ACC112 (cell line): ENCODE results near the gene SLK.

Source experiments
- H2AFZ ChIP-seq: fragments of 200-600 bp; sonication (generic); one replicate; pipeline ENCODE4 v1.6.0; 2017; ENCODE audit warnings: antibody characterized with exemption, low read length; ENCODE audit not compliant: unreplicated experiment
- H3K27ac ChIP-seq: fragments of 200-600 bp; sonication (generic); 2 replicates; pipeline ENCODE4 v1.5.1; 2014; ENCODE audit warnings: low read depth, mild to moderate bottlenecking, antibody characterized with exemption, low read length, moderate library complexity
- H3K27me3 ChIP-seq: fragments of 200-600 bp; sonication (generic); 2 replicates; pipeline ENCODE4 v1.6.1; 2014; ENCODE audit warnings: mild to moderate bottlenecking, antibody characterized with exemption, low read length, moderate library complexity, mixed read lengths; ENCODE audit not compliant: insufficient read depth
- H3K36me3 ChIP-seq: fragments of 200-600 bp; sonication (generic); 2 replicates; pipeline ENCODE4 v1.6.1; 2016; ENCODE audit warnings: mild to moderate bottlenecking, antibody characterized with exemption, low read length, moderate library complexity, mixed read lengths; ENCODE audit not compliant: insufficient read depth
- H3K4me1 ChIP-seq: fragments of 200-600 bp; sonication (generic); one replicate; pipeline ENCODE4 v1.6.1; 2016; ENCODE audit warnings: low read length, mixed read lengths; ENCODE audit not compliant: insufficient read depth, unreplicated experiment, control insufficient read depth
- H3K4me3 ChIP-seq: fragments of 200-600 bp; sonication (generic); 2 replicates; pipeline ENCODE4 v1.5.1; 2014; ENCODE audit warnings: mild to moderate bottlenecking, low read depth, low read length
- H3K79me2 ChIP-seq: fragments of 200-600 bp; sonication (generic); one replicate; pipeline ENCODE4 v1.6.0; 2016; ENCODE audit warnings: low read length; ENCODE audit not compliant: control insufficient read depth, unreplicated experiment, insufficient read depth

Gene SLK

GRCh38 chr10:103986360-103986759, 19.4 kb downstream of the SLK start:
- Histone ChIP-seq H3K4me3 (no peak overlapping the region), H3K36me3 (no peaks in the 10 kb centered on the region; the same call in 1 of the 2 replicates), H3K79me2 (peaks cover 81% of the 10 kb centered on the region), H3K27me3 (no peaks in the 10 kb centered on the region), H2AFZ (no peak overlapping the region), H3K4me1 (peaks cover 37% of the 10 kb centered on the region), H3K27ac (no peak overlapping the region)

GRCh38 chr10:103990121-103990520, 23.2 kb downstream of the SLK start:
- no peak overlapping the region for H3K27ac ChIP-seq
- peak overlapping the region; percentile 28; the same call in 1 of the 2 replicates for H3K4me3 ChIP-seq
- no peaks in the 10 kb centered on the region for H3K27me3 ChIP-seq
- H2AFZ ChIP-seq: no peak overlapping the region
- H3K79me2 ChIP-seq: peaks cover 45% of the 10 kb centered on the region
- peaks cover 8% of the 10 kb centered on the region for H3K36me3 ChIP-seq
- peaks cover 23% of the 10 kb centered on the region for H3K4me1 ChIP-seq

DNA sequence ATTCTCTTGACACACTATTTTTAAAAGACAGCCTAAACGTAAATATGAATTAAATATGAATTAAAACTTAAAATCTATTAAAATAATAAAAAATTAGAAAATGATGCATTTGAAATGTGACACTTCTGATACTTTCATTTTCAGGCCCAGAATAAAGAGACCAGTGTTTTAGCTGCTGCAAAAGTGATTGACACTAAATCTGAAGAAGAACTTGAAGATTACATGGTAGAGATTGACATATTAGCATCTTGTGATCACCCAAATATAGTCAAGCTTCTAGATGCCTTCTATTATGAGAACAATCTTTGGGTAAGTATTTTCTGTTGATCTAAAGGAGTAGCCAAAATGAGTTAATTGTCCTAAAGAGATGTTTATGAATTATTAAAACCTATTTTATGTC, 23.6 kb downstream of the SLK start:
- peaks cover 19% of the 10 kb centered on the region for H3K4me1 ChIP-seq
- peaks cover 42% of the 10 kb centered on the region for H3K79me2 ChIP-seq
- H3K36me3 ChIP-seq: peaks cover 8% of the 10 kb centered on the region
- H3K27me3 ChIP-seq: no peaks in the 10 kb centered on the region
- no peak overlapping the region for H3K4me3 ChIP-seq
- no peak overlapping the region for H2AFZ ChIP-seq
- H3K27ac ChIP-seq: peak overlapping the region; percentile 16; the same call in 1 of the 2 replicates

GRCh38 chr10:103991393-103992128, 24.6 kb downstream of the SLK start:
- H3K27ac ChIP-seq: no peak overlapping the region
- H3K4me1 ChIP-seq: peaks cover 11% of the 10 kb centered on the region
- H2AFZ ChIP-seq: no peak overlapping the region
- H3K79me2 ChIP-seq: peaks cover 34% of the 10 kb centered on the region
- no peak overlapping the region for H3K4me3 ChIP-seq
- no peaks in the 10 kb centered on the region for H3K27me3 ChIP-seq
- H3K36me3 ChIP-seq: peaks cover 8% of the 10 kb centered on the region

GRCh38 chr10:103995134-103995533, 28.2 kb downstream of the SLK start:
- H3K4me1 ChIP-seq: peaks cover 6% of the 10 kb centered on the region
- peaks cover 29% of the 10 kb centered on the region for H3K36me3 ChIP-seq
- no peaks in the 10 kb centered on the region for H3K27me3 ChIP-seq
- H3K79me2 ChIP-seq: peaks cover 5% of the 10 kb centered on the region
- no peak overlapping the region for H3K27ac ChIP-seq
- no peak overlapping the region for H3K4me3 ChIP-seq
- H2AFZ ChIP-seq: no peak overlapping the region

GRCh38 chr10:103998805-103999204, 31.9 kb downstream of the SLK start:
- H3K36me3 ChIP-seq: peaks cover 39% of the 10 kb centered on the region
- H3K27me3 ChIP-seq: no peaks in the 10 kb centered on the region
- H3K4me1 ChIP-seq: no peaks in the 10 kb centered on the region
- H3K79me2 ChIP-seq: no peaks in the 10 kb centered on the region
- no peak overlapping the region for H3K27ac ChIP-seq
- no peak overlapping the region for H2AFZ ChIP-seq
- no peak overlapping the region for H3K4me3 ChIP-seq

DNA sequence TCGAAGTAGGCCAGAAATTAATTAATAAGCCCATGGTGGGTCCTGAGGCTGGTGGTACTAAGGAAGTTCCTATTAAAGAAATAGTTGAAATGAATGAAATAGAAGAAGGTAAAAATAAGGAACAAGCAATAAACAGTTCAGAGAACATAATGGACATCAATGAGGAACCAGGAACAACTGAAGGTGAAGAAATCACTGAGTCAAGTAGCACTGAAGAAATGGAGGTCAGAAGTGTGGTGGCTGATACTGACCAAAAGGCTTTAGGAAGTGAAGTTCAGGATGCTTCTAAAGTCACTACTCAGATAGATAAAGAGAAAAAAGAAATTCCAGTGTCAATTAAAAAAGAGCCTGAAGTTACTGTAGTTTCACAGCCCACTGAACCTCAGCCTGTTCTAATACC, 36.0 kb downstream of the SLK start:
- H3K4me3 ChIP-seq: no peak overlapping the region
- no peaks in the 10 kb centered on the region for H3K4me1 ChIP-seq
- H3K27me3 ChIP-seq: no peaks in the 10 kb centered on the region
- H2AFZ ChIP-seq: no peak overlapping the region
- no peak overlapping the region for H3K27ac ChIP-seq
- no peaks in the 10 kb centered on the region for H3K79me2 ChIP-seq
- peaks cover 38% of the 10 kb centered on the region for H3K36me3 ChIP-seq

DNA sequence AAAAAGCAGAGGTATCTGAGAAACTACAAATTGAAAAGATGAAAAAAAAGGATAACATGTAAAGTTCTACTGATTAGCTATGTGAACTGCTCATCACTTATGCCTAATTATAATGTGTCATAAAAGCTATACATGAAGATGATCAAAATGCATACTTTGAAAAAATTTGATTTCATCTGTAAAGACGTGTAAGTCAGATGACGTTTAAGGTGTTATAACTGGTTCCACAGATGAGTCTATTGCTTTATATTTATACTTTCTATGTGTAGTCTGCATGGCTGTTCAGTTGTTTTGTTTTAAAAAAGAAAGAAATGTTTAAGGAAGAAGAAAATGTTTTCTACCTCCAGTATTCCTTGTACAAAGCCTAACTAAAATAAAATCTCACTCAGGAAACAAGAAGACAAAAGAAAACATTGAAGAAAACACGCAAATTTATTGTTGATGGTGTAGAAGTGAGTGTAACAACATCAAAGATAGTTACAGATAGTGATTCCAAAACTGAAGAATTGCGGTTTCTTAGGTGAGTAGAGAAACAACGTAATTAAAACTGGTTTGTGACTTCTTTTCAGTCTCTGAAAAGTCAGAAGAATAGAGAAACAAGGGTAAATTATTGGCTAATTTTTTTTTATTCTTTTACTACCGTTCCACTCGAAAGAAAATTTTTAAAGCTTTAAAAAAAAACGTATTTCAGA, 38.4 kb downstream of the SLK start:
- H3K27me3 ChIP-seq: no peaks in the 10 kb centered on the region
- no peaks in the 10 kb centered on the region for H3K4me1 ChIP-seq
- no peak overlapping the region for H3K27ac ChIP-seq
- peaks cover 21% of the 10 kb centered on the region for H3K36me3 ChIP-seq
- H3K4me3 ChIP-seq: no peak overlapping the region
- no peak overlapping the region for H2AFZ ChIP-seq
- H3K79me2 ChIP-seq: no peaks in the 10 kb centered on the region

DNA sequence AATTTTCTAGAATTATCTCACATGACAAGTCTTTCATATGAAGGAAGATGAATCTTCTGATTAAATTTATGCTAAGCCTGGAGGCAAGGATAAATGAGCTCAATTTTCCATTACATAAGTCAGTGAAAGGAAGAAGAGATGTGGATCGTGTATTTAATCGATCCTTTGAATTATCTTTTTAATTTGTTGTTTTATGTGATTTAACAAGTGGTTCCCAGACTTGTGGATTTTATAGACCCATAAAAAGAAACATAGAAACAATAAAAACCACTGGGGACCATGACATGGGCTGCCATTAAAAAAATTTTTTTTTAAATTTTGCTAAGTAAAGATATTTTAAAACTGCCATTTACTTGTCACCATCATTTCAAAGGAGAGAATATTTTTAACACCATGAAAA, 45.0 kb downstream of the SLK start:
- Histone ChIP-seq H3K4me3 (no peak overlapping the region), H3K36me3 (peaks cover 12% of the 10 kb centered on the region), H2AFZ (no peak overlapping the region), H3K27me3 (no peaks in the 10 kb centered on the region), H3K27ac (no peak overlapping the region), H3K4me1 (peaks cover 1% of the 10 kb centered on the region), H3K79me2 (no peaks in the 10 kb centered on the region)

- Histone ChIP-seq H3K79me2 (no peaks in the 10 kb centered on the region), H3K36me3 (peaks cover 13% of the 10 kb centered on the region; the same call in 1 of the 2 replicates), H2AFZ (no peak overlapping the region), H3K27me3 (no peaks in the 10 kb centered on the region), H3K27ac (no peak overlapping the region), H3K4me3 (no peak overlapping the region), H3K4me1 (peaks cover 6% of the 10 kb centered on the region)
Measured at GRCh38 chr10:104013489-104013888, 46.5 kb downstream of the SLK start.

GRCh38 chr10:104014176-104014575, 47.2 kb downstream of the SLK start:
- no peak overlapping the region for H3K27ac ChIP-seq
- H3K27me3 ChIP-seq: no peaks in the 10 kb centered on the region
- H3K36me3 ChIP-seq: peaks cover 13% of the 10 kb centered on the region; the same call in 1 of the 2 replicates
- H2AFZ ChIP-seq: no peak overlapping the region
- H3K4me3 ChIP-seq: no peak overlapping the region
- H3K4me1 ChIP-seq: peaks cover 6% of the 10 kb centered on the region
- H3K79me2 ChIP-seq: no peaks in the 10 kb centered on the region
